Dermis microvascular lymphatic vessel endothelial cell (primary cell): ENCODE data around the gene CSH1. TPM values are rescaled to one million over a fixed set of nuclear protein-coding genes. Genes with fewer than 3 reads are reported as not detected.
"Not testable (repeated sequence)": the region's sequence is repeated elsewhere in the genome, so short reads cannot be mapped to it uniquely, and the experiment has no call there.

Experiments used
- DNase-seq, 2 donors: peaks; one replicate each; pipeline versions ENCODE4 v3.0.0 to v3.0.0-alpha.2; 2010; ENCODE audit warnings: low read depth in 2 of 2
- total RNA-seq: library from RNA; depleted of rRNA; stranded (reverse); fragments of >200 nt; gene quantifications from 2 replicates; pipeline ENCODE4 v1.2.1, GENCODE V29; 2014

CSH1 gene
- total RNA-seq, 1 donor from 2014 or later = not detected

GRCh38 chr17:63904796-63905195, 8.4 kb upstream of the CSH1 start:
- DNase-seq = not testable (repeated sequence)

DNA sequence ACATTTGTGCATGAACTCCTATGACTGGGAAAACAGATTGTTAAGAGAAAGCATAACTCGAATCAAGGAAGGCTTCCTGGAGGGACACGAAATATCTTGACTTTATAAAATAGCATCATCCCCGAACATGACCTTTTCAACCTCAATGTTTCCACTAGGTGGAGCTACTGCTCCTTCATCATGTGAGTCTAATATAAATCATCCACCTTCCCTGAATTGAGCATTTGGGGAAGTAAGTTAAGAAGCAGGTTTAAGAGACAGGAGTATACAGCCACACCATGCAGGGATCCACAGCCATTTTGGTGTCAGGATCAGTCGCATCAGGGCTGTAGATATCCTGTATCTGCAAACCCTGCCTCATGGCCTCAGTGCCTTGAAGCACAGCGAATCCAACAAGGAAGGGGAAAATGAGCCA, 7.4 kb upstream of the CSH1 start:
- DNase-seq = not testable (repeated sequence)

DNA sequence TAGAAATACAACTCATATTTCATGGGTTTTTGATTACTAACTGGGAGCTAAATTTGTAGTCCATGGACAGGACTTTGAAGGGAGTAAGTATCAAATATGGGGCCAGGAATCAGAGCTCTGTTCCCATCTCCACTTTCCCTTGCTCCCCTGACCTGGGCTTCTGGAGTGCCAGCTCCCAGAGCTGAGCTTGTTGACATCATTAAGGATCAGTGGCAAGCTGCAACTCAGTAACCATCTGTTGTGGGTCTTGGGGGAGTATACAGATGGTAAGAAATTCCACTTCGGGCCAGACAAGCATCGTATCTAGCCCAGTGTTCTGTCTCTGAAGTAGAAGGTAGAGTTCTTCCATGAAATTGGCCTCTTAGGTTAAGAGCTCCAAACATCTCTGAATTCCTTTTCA, 5.6 kb upstream of the CSH1 start:
- not testable (repeated sequence) for DNase-seq

- not testable (repeated sequence) for DNase-seq
These were observed 2.8 kb upstream of the CSH1 start for GRCh38 chr17:63898899-63899798.

GRCh38 chr17:63894821-63895220, 1.6 kb downstream of the CSH1 start:
- not testable (repeated sequence) for DNase-seq

DNA sequence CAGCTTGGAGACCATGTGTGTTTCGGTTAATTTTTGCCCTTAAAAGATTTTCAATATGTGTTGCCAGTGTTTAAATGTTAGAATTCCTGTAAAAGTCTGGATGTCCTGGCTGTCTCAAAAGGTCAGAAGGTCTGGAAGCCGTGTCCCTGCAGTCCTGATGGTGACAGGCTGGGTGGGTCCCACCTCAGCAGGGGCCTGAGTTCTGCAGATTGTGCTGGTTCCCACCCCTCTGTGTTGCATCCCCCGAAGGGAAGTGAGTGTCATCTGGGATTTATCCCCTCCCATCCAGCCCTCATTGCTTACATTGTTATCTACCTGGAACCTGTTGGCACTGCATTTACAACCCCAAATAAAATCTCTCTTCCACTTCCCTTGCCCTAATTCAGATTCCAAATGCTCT, 2.4 kb downstream of the CSH1 start:
- not testable (repeated sequence) for DNase-seq

- DNase-seq = peak in 1 of 2 donors; percentile 2
These were observed 3.9 kb downstream of the CSH1 start for GRCh38 chr17:63892316-63893037.

DNA sequence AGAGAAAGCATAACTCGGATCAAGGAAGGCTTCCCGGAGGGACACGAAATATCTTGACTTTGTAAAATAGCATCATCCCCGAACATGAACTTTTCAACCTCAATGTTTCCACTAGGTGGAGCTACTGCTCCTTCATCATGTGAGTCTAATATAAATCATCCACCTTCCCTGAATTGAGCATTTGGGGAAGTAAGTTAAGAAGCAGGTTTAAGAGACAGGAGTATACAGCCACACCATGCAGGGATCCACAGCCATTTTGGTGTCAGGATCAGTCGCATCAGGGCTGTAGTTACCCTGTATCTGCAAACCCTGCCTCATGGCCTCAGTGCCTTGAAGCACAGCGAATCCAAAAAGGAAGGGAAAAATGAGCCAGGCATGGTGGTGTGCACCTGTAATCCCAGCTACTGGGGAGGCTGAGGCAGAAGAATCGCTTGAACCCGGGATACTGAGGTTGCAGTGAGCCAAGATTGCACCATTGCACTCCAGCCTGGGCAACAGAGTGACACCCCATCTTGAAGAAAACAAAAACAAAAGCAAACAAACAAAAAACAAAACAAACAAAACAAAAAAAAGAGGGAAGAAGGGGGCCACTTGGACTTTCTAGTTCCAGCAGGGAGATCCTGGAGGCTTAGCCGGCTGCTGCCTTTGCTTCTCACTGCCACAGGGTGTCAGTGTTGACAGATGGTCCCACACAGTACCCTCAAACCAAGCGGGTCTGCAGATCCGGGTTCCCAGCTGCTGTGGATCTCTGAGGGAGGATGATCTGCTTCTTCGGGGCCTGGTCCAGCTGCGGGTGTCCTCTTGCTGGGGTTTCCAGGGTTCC, 7.1 kb downstream of the CSH1 start:
- peak; percentile 3 to 37 for DNase-seq

DNA sequence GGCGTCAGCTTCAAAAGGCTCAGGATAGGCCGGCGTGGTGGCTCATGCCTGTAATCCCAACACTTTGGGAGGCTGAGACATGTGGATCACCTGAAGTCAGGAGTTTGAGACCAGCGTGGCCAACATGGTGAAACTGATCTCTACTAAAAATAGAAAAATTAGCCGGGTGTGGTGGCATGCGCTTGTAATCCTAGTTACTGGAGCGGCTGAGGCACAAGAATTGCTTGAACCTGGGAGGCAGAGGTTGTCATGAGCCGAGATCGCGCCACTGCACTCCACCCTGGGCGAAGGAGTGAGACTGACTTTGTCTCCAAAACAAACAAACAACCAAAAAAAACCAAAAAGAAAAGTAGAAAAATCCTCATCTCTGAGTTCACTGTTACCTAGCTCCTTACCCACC, 11.3 kb downstream of the CSH1 start:
- not testable (repeated sequence) for DNase-seq

GRCh38 chr17:63882626-63883126, 13.7 kb downstream of the CSH1 start:
- not testable (repeated sequence) for DNase-seq

GRCh38 chr17:63881935-63882601, 14.3 kb downstream of the CSH1 start, which contains the start of gene GH2:
Gene GH2, minus strand, starts transcription at chr17:63881944. Its CDS starts 143 bp downstream, at chr17:63881801.
- DNase-seq = peak; percentile 14 to 44

DNA sequence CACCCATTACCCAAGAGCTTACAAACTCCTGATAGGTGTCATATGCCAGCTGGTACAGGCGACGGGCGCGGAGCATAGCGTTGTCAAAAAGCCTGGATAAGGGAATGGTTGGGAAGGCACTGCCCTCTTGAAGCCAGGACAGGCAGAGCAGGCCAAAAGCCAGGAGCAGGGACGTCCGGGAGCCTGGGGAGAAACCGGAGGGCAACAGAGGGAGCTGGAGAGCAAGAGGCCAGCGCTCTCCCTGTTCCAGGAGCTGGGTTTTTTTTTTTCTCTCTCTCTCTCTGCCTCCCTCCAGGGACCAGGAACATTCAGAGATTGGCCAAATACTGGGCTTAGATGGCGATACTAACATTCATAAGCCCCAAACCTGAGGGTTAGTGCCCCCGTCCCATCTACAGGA, 15.0 kb downstream of the CSH1 start:
- DNase-seq = not testable (repeated sequence)

GRCh38 chr17:63880706-63881105, 15.7 kb downstream of the CSH1 start:
- DNase-seq = no peak

DNA sequence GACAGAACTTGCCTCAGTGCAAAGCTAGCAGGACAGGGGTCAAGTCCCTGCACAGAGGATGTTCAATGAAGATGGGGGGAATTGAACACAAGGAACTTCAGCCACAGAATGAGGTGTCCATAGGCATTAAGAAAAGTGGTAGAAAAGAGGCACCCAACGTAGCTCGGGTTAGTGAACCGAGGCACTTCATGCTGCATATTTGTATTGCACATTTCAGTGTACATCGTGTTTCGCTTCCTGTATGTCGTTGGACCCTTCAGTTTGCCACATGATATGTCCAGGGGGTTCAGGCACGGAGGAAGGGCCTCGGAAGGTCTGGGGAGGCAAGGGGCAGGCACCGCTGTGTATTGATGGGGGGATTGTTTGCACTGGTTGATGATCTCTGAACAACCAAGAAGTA, 18.0 kb downstream of the CSH1 start:
- not testable (repeated sequence) for DNase-seq

GRCh38 chr17:63874693-63875092, 21.7 kb downstream of the CSH1 start:
- not testable (repeated sequence) for DNase-seq

DNA sequence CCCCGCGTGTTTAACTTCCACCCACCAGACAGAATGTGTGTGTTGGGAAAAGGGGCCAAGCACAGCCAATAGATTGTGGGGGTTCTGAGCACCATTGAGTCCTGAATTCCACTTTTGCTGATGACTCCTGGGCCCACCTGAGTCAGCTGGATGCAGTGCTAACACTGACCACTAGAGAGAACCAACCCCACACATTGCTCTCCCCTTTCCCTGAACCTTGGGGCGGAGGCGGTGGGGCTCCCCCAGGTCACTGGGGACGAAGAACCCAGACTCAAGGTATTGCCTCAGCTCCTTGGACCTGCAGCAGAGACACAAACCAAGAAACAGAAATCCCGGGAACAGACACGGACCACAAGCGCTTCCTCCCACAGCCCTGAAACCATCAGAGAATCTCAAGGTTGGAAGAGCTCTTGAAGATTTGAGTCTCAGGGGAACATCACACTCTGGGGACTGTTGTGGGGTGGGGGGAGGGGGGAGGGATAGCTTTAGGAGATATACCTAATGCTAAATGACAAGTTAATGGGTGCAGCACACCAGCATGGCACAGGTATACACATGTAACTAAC, 22.2 kb downstream of the CSH1 start:
- DNase-seq = not testable (repeated sequence)

DNA sequence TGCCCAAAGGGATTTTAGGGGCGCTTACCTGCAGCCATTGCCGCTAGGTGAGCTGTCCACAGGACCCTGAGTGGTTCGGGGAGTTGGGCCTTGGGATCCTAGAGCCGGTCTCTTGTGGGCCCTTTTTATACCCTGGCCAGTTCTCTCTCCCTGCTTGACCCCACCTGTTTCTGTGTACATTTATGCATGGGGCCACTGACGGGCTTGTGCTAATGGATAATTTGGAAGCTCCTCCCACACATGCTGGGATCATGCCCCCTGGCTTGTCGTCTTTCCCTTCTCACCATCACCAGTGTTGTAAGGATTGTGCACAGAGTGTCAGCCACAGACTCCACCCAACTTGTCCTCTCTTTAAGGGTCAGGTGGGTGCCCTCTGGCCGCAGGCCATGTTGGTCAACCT, 22.8 kb downstream of the CSH1 start, which contains the start of gene CSH2:
TSS of gene CSH2 (minus strand) at position 101 of the 400 bp plus-strand sequence. CDS start at position 38, 63 bp downstream.
- DNase-seq = not testable (repeated sequence)

DNA sequence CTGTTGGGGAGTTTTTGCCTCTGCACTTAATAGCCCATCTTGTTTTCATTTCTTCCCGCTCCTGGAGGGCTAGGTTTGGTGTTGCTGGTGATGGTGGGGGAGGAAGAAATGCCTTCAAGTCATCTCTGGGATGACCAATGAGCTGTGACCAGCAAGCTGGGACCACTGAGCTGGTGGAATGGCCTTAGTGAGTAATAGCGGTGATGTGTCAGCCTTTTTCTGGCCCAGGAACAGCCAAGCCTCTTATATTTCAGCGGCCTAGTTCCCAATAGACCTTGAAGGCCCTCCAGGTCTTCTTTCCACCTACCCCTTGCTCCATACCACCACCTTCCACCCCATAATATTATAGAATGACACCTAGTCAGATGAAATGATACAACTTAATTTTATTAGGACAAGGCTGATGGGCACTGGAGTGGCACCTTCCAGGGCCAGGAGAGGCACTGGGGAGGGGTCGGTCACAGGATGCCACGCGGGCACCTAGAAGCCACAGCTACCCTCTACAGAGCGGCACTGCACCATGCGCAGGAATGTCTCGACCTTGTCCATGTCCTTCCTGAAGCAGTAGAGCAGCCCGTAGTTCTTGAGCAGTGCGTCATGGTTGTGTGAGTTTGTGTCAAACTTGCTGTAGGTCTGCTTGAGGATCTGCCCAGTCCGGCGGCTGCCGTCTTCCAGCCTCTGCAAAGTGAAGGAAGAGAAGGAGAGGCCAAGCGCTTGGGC, 24.6 kb downstream of the CSH1 start:
- not testable (repeated sequence) for DNase-seq

- DNase-seq = not testable (repeated sequence)
These were observed 26.1 kb downstream of the CSH1 start for GRCh38 chr17:63870292-63870665.
